Heart right ventricle (tissue), 16 donors: ENCODE measurements around the gene ZCCHC24. TPM values are rescaled to one million over a fixed set of nuclear protein-coding genes. Genes with fewer than 3 reads are reported as not detected.

Experiments used
- ATAC-seq, 8 donors: fragments of 200-7000 bp; cut with Tn5 transposase; one replicate each; pipeline ENCODE4 v1.9.1; 2020; ENCODE audit warnings: mild to moderate bottlenecking in 8 of 8, moderate library complexity in 8 of 8, moderate number of reproducible peaks in 1 of 8
- DNase-seq, 2 donors: peaks; one replicate each; pipeline ENCODE4 v3.0.0-alpha.2; 2020
- H3K27ac ChIP-seq, 10 donors: fragments of 200-600 bp; sonication (generic) in 2 of 10; one replicate each; pipeline versions ENCODE4 v1.5.0 to v1.8.0; 2020 to 2022; ENCODE audit warnings: mild to moderate bottlenecking in 3 of 10
- H3K27me3 ChIP-seq, 7 donors: fragments of 200-600 bp; one replicate each; pipeline ENCODE4 v1.8.0; 2021 to 2022; ENCODE audit warnings: mild to moderate bottlenecking in 2 of 7
- H3K36me3 ChIP-seq, 9 donors: fragments of 200-600 bp; sonication (generic) in 1 of 9; one replicate each; pipeline versions ENCODE4 v1.5.0 to v1.8.0; 2020 to 2022; ENCODE audit warnings: mild to moderate bottlenecking in 2 of 9
- H3K4me1 ChIP-seq, 9 donors: fragments of 200-600 bp; sonication (generic) in 1 of 9; one replicate each; pipeline versions ENCODE4 v1.5.0 to v1.8.0; 2020 to 2022; ENCODE audit warnings: mild to moderate bottlenecking in 4 of 9
- H3K4me3 ChIP-seq, 10 donors: fragments of 200-600 bp; sonication (generic) in 2 of 10; one replicate each; pipeline versions ENCODE4 v1.5.0 to v1.8.0; 2020 to 2022; ENCODE audit warnings: mild to moderate bottlenecking in 7 of 10, moderate library complexity in 2 of 10
- H3K9me3 ChIP-seq, 11 donors: fragments of 200-600 bp in 10 of 11; sonication (generic) in 2 of 11; one replicate each; pipeline versions ENCODE4 v1.5.0 to v1.8.0; 2013 to 2022; ENCODE audit warnings: mild to moderate bottlenecking in 2 of 11, control low read depth in 1 of 11, moderate library complexity in 1 of 11
- WGBS, 2 donors: extraction: QIAGEN DNeasy Blood & Tissue Kit; methylation state at CpG; one replicate each; pipeline ENCODE4 v1.1.7; 2013; ENCODE audit warnings: inconsistent platforms in 1 of 2; 5-methylcytosine and 5-hydroxymethylcytosine counted together
- intact Hi-C, 10 donors: fragments of 100-400 bp; cut with DNase I; formaldehyde crosslinking; loops; one replicate each; pipeline versions ENCODE4 v1.11.1 to v1.14.2; 2022
- polyA plus RNA-seq, 2 donors: library from polyadenylated mRNA; stranded (reverse); fragments of 200-250 nt; gene quantifications; one replicate each; pipeline ENCODE4 v1.2.3, GENCODE V29; 2013
- total RNA-seq, 10 donors: library from RNA; stranded (reverse); fragmentation: NEBNext Ultra II Directional in 3 of 10; extraction: Animal tissue kit (Norgen Biotek cat#: 25700) in 3 of 10; gene quantifications; one replicate each; pipeline versions ENCODE4 v1.2.1 to v1.2.4, GENCODE V29; 2021 to 2023
- TF ChIP-seq, protein P1 (sequence below), 9 donors: fragments of 200-600 bp; sonication (generic) in 2 of 9; IDR thresholded peaks; one replicate each; pipeline versions ENCODE4 v1.5.0 to v1.8.0; 2021 to 2022; ENCODE audit warnings: antibody characterized with exemption in 9 of 9, mild to moderate bottlenecking in 5 of 9, moderate library complexity in 1 of 9
- donor health status: Arrhythmogenic right ventricular cardiomyopathy.
- donor health status: ischemic (EF 13 %, LVEDD 7.1; RV severe dilation, severe dysfunction).
- donor health status: healthy with polysubstance abuse.
- donor health status: DM: no; HTN: yes; CAD: no.
- donor health status: DM: no; HTN: no; CAD: no.
- donor health status: ischemic (EF 25% LVEDD 6.9; RV normal size, moderate dysfunction).
- donor health status: ischemic (EF 25% LVEDD 5.7; RV mildly dilated, moderate dysfunction).
- donor health status: healthy.
- donor health status: DM: yes; HTN: yes; CAD: no.
- donor health status: Ischemic cardiomyopathy.
- donor health status: ischemic (EF 35%, LVEDD 5.7; RV mildly dilated, moderate dysfunction).
- donor health status: nonischemic (EF 11% LVEDD 7.7; RV severe dilation, severe dysfunction).
- donor health status: DM: yes; HTN: yes; CAD: no.
- donor health status: PGD.
- donor health status: ischemic (EF 29% LVEDD 5.4; RV normal size, mild dysfunction).
- donor health status: nonischemic (EF 23%, LVEDD 6.1; RV moderate dilation, normal function).

ZCCHC24 gene
- total and polyA plus RNA-seq, 12 donors = 19.3 to 59.0 (median 45.9) TPM

DNA sequence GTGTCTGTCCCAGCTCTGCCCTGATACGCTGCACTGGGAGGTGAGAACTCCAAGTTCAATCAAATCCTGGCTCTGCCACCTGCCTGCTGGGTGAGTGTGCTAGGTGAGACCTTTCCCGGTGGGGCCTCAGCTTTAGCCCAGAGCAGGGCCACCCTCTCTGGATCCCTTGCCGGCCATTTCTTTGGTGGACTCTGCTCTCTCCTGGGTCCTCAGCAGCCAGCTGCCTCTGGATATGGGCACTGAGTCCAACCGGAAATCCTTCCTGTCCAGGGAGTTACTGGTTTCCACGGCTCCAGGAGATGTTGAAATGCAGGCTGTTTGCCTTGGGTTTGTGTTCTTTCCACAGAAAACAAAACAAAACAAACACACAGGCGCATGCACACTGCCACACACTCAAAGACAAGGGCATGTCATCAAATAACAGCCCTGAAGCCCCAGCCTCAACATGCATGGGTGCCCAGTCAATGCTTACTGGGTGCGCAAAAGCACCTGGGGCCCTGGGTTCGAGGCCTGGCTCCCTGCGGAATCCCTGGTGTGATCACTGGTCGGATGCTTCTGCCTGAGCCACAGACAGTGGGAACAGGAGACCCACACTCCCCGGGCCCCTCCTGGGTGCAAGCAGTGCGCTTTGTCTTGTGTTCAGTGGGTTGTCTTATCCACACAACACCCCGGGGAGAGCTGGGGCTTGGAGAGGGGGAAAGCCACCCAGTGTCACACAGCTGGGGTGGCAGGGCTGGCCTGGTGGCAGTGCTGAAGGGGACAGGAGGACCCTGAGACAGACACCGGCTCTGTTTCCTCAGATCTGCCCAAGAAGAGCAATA is 65.1 kb downstream of the ZCCHC24 start:
- H3K27me3 ChIP-seq = no peaks in the 10 kb centered on the region
- H3K27ac ChIP-seq = peak overlapping the region; percentile 43 to 78 (median 74)
- H3K4me1 ChIP-seq = peaks cover 31 to 47% (median 40%) of the 10 kb centered on the region in 9 donors
- no peaks in the 10 kb centered on the region for H3K9me3 ChIP-seq
- DNase-seq (no peak), ATAC-seq (peak; percentile 36 to 68 (median 55))
- peaks cover 0 to 21% (median 0%) of the 10 kb centered on the region in 9 donors for H3K36me3 ChIP-seq
- TF ChIP-seq, protein P1, sequence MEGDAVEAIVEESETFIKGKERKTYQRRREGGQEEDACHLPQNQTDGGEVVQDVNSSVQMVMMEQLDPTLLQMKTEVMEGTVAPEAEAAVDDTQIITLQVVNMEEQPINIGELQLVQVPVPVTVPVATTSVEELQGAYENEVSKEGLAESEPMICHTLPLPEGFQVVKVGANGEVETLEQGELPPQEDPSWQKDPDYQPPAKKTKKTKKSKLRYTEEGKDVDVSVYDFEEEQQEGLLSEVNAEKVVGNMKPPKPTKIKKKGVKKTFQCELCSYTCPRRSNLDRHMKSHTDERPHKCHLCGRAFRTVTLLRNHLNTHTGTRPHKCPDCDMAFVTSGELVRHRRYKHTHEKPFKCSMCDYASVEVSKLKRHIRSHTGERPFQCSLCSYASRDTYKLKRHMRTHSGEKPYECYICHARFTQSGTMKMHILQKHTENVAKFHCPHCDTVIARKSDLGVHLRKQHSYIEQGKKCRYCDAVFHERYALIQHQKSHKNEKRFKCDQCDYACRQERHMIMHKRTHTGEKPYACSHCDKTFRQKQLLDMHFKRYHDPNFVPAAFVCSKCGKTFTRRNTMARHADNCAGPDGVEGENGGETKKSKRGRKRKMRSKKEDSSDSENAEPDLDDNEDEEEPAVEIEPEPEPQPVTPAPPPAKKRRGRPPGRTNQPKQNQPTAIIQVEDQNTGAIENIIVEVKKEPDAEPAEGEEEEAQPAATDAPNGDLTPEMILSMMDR (IDR thresholded peaks at IDR 0.05) = no peak
- intact Hi-C loops = loop anchor here in 1 of 10 donors (5.0 kb wide), 1 partner anchor 107 kb away; no protein-coding TSS in a partner anchor
- H3K4me3 ChIP-seq = no peak overlapping the region
- WGBS, 2 donors = 58 to 60% methylated on average over 14 of the region's 14 CpGs

DNA sequence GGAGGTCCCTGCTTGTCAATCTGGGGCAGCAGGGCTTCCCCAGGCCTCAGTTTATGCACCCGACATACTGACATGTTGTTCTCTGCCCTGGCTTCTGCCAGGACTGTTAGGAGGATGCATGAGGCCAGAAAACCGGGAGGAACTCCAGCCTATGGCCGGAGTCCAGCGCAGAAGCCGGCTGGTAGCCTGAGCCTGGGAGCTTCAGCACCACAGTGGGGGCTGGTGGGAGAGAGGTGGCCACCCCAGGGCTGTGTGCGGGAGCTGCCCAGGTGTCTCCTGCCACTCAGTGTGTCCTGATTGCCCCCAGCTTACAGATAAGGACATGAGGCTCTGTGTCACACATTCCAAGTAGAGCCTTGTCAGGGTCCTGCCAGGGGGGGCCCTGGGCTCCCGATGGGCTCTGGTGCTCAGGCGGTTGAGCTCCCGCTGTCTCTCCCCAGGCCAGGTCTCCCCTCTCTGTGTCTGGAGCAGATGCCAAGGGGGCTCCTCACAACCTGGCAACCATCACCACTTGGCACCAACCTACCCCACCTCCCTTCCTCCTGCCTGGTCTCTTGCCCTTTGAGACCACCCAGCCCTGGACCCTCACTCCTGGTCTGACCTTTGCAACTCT is 65.8 kb downstream of the ZCCHC24 start:
- Histone ChIP-seq H3K36me3 (peaks cover 0 to 13% (median 0%) of the 10 kb centered on the region in 9 donors), H3K27me3 (no peaks in the 10 kb centered on the region), H3K4me1 (peaks cover 36 to 54% (median 45%) of the 10 kb centered on the region in 9 donors), H3K9me3 (no peaks in the 10 kb centered on the region), H3K4me3 (no peak overlapping the region), H3K27ac (peak overlapping the region in 9 of 10 donors; percentile 22 to 77 (median 73))
- TF ChIP-seq, protein P1 (IDR thresholded peaks at IDR 0.05) = no peak
- DNase-seq (peak in 1 of 2 donors; percentile 58), ATAC-seq (peak; percentile 12 to 49 (median 34))
- intact Hi-C loops = loop anchor here in 5 of 10 donors (5.0 to 10.0 kb wide), 4 partner anchors 68 to 225 kb away; partner anchors contain the start of gene ZCCHC24 (in 1 of the 5)
- 24 to 26% methylated on average over 9 of the region's 9 CpGs for WGBS, 2 donors

DNA sequence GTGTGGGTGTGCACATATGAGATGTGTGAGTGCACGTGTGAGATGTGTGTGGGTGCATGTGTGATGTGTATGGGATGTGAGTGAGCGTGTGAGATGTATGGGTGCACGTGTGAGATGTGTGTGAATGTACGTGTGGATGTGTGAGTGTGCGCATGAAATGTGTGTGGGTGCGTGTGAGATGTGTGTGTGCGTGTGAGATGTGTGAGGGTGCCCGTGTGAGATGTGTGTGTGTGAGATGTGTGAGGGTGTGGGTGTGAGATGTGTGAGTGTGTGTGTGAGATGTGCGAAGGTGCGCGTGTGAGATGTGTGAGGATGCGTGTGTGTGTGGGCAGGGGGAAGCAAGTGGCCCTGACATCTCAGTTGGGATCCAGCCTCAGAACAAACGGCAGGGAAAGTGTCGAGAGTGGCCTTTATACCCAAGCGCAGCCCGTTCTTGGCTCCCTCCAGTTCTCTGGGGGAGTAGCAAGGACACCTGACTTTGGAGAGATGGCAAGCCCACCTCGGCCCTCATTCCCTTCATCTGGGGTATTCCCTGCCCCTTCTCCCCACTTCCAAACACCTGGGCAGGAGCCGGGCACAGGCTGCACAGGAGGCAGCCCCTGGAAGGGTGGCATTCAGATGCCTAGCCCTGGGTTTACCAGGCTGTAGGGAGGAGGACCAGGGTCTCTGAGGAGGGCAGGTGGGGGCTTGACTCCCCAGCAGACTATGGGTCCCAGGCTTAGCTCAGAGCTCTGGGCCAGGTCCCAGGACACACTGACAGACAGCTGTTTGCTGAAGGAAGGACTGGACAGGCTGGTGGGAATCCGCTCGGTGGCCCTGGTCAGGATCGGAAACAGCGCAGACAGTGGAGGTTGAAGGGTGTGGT is 66.5 kb downstream of the ZCCHC24 start:
- H3K27me3 ChIP-seq = no peaks in the 10 kb centered on the region
- H3K4me3 ChIP-seq = no peak overlapping the region
- no peaks in the 10 kb centered on the region for H3K9me3 ChIP-seq
- TF ChIP-seq, protein P1 (IDR thresholded peaks at IDR 0.05) = no peak
- peaks cover 0 to 6% (median 0%) of the 10 kb centered on the region in 9 donors for H3K36me3 ChIP-seq
- 82 to 84% methylated on average over 22 of the region's 22 CpGs for WGBS, 2 donors
- intact Hi-C loops = loop anchor here in 4 of 10 donors (5.0 to 10.0 kb wide), 4 partner anchors 68 to 226 kb away; partner anchors contain the start of gene ZCCHC24 (in 1 of the 4)
- H3K4me1 ChIP-seq = peaks cover 36 to 55% (median 45%) of the 10 kb centered on the region in 9 donors
- H3K27ac ChIP-seq = peak overlapping the region in 8 of 10 donors; percentile 59 to 77 (median 74)
- peak in 1 of 8 donors; percentile 1 for ATAC-seq
- no peak for DNase-seq

DNA sequence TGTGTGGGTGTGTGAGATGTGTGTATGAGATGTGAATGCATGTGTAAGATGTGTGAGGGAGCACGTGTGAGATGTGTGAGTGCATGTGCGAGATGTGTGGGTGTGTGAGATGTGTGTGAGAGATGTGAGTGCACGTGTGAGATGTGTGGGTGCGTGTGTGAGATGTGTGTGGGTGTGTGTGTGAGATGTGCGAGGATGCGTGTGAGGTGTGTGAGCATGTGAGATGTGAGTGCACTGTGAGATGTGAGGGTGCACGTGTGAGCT is 67.1 kb downstream of the ZCCHC24 start:
- TF ChIP-seq, protein P1 (IDR thresholded peaks at IDR 0.05) = no peak
- H3K36me3 ChIP-seq = peaks cover 0 to 5% (median 0%) of the 10 kb centered on the region in 9 donors
- H3K4me3 ChIP-seq = no peak overlapping the region
- 93 to 94% methylated on average over 7 of the region's 7 CpGs for WGBS, 2 donors
- DNase-seq (no peak), ATAC-seq (no peak)
- H3K27ac ChIP-seq = no peak overlapping the region
- intact Hi-C loops = loop anchor here in 4 of 10 donors (5.0 to 10.0 kb wide), 4 partner anchors 69 to 226 kb away; partner anchors contain the start of gene ZCCHC24 (in 1 of the 4)
- H3K4me1 ChIP-seq = peaks cover 36 to 55% (median 45%) of the 10 kb centered on the region in 9 donors
- no peaks in the 10 kb centered on the region for H3K9me3 ChIP-seq
- H3K27me3 ChIP-seq = no peaks in the 10 kb centered on the region
